Femur (tissue), 1 donor: ENCODE data around the gene EHBP1L1.

ENCODE experiments used
- DNase-seq: peaks from one replicate; pipeline ENCODE4 v3.0.0-alpha.2; 2017

EHBP1L1 gene

GRCh38 chr11:65546217-65546958, 29.5 kb upstream of the EHBP1L1 start:
- peak; percentile 84 for DNase-seq

- DNase-seq: no peak
Observed at GRCh38 chr11:65547446-65548125, 28.3 kb upstream of the EHBP1L1 start.

DNA sequence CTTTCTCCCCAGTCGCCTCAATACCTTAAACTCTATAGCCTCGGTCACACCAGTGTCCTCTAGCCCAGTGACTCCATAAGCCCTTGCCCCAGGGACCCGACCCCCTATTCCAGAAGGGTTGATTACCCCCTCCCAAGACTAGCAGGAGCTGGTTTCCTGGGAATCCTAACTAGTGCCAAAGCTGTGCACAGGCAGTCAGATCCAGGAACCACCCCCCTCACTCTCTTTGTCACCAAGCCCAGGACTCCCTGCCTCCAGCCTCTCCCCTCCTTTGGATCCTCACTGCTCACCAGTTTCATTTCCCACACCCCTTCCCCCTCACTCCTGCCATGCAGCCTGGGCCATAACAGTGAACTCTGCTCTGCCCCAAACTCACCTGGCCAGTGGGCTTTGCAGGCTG, 27.5 kb upstream of the EHBP1L1 start:
- DNase-seq: no peak

- no peak for DNase-seq
Observed at GRCh38 chr11:65549096-65549495, 26.8 kb upstream of the EHBP1L1 start.

DNA sequence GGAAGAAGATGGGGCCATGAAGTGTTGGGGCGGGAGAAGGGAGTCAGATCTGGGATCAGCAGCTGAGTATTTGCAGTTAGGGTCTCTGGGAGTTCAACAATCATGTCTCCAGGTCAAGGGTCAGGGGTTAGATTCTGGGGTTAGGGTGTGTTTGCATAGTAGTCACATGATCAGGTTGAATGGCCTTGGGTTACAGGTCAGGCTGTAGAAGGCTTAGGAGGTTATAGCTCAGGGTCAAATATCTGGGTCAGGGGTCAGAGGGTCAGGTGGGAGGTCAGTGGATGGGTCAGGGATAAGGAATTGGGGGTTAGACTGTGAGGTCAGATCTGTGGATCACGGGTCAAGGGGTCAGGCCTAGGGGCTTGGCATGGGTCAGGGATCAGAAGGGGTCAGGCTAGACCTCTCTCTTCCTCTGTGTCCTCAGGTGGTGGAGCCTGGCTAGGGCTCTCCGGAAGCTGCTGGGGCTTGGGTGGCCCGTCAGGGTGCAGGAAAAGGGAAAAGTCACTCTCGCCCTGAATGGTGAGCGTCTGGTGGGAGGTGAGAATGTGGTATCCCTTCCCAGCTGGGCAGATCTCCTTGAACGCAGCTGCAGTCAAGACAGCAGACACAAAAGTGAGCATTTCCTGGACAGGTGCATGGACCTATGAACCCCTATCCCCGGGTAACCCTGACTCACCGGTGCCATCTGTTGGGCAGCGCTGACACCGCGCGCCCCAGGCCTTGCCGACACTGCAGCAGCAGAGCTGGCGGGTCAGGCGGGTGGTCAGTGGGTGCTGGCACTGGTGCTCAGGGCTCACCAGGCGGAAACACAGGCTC, 24.1 kb upstream of the EHBP1L1 start:
- DNase-seq: no peak

GRCh38 chr11:65552388-65552951, 23.4 kb upstream of the EHBP1L1 start:
- DNase-seq: no peak

DNA sequence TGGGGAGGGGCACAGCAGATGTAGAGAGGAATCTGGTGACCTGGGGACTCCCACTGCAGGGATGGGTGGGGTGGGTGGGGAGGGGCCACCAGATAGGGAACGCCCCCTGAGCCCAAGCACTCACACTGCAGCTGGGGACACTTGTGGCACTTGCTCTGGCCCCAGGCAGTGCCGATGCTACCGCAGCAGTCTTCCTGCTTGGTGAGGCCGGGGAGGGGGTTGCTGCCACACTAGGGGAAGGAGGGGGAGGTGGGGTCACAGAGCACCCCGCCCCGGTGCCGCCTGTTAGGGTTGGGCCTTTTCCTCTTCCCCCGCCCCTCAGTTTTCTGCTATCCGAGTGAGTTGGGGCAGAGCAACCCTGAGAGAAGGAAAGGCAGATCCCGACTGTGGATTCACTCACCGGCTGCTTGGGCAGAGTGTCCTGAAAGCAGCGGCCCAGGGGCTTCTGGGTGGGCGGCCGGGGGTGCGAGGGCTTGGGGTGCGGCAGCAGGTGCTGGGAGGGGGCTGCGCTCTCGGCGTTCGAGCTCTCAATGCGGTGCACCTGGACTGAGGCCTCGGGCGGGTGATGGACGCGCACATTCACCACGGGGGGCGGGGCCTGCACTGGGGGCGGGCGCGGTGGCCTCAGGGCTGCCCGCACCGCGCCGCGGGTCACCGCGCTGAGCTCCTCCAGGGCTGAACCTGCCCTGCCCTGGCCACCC, 22.4 kb upstream of the EHBP1L1 start:
- DNase-seq: no peak

- DNase-seq: no peak
Observed at GRCh38 chr11:65554057-65554818, 21.6 kb upstream of the EHBP1L1 start.

DNA sequence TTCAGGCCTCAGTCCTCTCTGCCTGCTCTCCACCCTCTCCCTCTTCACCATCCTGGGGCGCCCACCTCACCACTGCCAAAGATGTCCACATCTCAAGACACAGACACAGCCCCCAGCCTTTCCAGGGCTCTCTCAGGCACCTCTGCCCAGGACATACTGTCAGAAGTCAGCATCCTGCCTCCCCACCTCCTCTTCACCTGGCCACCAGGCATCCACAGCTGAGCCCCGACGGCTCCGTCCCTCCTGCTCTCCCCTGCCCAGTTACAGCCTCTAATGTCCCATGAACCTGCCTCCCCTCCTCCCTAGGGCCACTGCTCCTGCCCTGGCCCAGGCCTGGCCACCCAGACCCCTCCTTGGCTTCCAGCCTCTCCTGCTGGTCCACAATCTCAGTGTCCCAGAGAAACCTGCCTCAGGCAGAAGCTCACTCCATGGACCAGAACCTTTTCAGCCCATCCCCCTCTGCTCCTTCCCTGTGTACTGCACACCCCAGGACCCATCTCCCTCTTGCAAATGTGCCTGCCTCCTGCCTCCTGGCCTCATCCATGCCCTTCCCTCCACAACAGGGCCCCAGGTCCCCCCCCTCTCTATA, 20.9 kb upstream of the EHBP1L1 start:
- no peak for DNase-seq

- DNase-seq: peak; percentile 86
Observed at GRCh38 chr11:65555693-65556231, 20.1 kb upstream of the EHBP1L1 start.

DNA sequence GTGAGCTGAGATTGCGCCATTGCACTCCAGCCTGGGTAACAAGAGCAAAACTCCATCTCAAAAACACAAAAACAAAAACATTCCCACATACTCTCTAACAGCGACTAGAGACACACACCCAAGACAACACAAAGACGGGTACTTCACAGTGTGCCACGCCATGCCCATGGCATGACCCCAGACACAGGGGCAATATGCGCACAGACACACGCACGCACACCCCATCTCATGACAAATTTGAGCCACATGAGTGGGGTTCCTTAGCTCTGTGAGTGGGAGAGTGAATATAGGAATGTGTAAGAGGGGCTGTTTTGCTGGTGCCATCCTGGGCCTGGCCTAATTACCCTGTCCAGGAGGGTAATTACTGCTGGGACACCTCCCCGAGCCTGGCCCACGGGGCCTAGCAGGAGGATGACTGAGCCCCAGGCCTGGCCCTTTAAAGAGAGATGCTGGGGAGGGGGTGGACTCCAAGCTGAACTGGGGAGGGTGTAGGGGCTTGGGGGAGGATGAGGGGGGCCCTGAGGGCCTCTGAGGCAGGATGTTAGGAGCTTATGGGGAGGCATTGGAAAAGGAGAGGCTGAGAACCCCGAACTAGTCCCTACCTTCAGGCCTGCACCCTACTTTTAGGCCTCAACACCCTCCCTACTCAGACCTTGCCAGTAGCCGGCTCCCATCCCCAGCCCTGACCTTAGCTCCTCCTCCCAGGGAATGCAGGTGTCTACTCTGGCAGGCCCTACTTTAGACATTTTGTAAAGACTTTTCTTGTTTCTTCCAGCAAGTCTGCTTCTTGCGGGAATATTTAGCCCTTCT, 19.2 kb upstream of the EHBP1L1 start:
- no peak for DNase-seq

DNA sequence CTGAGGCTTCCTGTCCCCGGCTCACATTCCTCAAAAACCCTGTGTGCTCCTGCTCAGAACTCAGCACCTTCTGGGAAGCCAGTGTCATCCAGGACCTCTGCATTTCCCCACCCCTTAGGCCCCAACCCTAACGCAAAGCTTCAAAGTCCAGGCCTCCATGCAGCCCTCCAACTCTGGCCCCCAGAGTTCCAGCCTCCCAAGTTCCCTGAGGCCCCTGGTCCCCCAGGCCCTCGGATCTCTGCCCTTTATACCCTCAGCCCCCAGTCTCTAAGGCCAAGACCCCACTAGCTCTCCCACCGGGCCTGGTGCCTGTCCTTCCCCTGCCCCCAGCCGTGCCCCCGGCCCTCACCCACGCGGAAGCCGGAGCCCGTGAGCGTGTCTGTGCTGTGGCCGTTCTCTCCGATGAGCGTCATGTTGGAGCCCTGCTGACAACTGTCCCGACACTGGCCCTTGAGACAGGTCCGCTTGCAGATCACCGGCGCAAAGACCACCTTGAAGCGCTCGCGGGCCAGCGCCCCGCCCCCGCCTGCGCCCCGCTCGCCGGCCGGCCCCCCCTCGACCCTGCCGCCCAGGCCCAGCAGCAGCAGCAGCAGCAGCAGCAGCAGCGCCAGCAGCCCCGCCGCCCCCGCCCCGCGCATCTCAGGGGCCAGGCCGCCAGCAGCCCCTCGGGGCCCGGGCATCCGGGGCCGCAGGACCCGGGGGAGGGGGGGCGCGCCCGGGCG, 18.4 kb upstream of the EHBP1L1 start:
- DNase-seq: no peak

GRCh38 chr11:65558002-65558929, 17.6 kb upstream of the EHBP1L1 start, which contains the start of gene LTBP3:
TSS of gene LTBP3 (minus strand) at chr11:65558359. CDS start at chr11:65557959, 400 bp downstream.
- peak; percentile 92 for DNase-seq

GRCh38 chr11:65558930-65559509, 16.8 kb upstream of the EHBP1L1 start:
- DNase-seq: peak; percentile 91

GRCh38 chr11:65559535-65559934, 16.3 kb upstream of the EHBP1L1 start:
- no peak for DNase-seq

GRCh38 chr11:65559951-65560537, 15.8 kb upstream of the EHBP1L1 start:
- no peak for DNase-seq
